ENCODE results near the gene NMNAT2.

NMNAT2 gene

DNA sequence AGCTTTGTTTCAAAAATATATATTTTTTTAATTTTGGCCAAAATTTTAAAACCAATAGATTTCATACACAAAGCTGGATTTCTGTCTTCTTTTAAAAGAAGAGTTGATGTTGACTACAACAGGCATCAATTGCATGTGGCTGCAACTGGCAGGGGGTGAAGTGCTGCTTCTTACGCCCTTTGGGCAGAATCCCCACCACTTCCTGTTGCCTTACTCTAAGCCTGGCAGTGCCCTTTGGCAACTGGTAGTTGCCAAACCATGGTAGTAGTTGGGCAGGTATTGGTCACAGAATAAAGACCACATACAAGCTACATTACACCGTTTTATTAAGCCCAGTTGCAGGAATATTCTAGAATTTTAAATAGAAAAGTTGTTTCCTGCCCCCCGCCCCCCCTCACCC is 215.1 kb downstream of the NMNAT2 start:
- TF ChIP-seq, protein P1, sequence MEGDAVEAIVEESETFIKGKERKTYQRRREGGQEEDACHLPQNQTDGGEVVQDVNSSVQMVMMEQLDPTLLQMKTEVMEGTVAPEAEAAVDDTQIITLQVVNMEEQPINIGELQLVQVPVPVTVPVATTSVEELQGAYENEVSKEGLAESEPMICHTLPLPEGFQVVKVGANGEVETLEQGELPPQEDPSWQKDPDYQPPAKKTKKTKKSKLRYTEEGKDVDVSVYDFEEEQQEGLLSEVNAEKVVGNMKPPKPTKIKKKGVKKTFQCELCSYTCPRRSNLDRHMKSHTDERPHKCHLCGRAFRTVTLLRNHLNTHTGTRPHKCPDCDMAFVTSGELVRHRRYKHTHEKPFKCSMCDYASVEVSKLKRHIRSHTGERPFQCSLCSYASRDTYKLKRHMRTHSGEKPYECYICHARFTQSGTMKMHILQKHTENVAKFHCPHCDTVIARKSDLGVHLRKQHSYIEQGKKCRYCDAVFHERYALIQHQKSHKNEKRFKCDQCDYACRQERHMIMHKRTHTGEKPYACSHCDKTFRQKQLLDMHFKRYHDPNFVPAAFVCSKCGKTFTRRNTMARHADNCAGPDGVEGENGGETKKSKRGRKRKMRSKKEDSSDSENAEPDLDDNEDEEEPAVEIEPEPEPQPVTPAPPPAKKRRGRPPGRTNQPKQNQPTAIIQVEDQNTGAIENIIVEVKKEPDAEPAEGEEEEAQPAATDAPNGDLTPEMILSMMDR (IDR thresholded peaks at IDR 0.05; ENCODE audit: extremely low read depth, missing control alignments), result no peak
- no peak for DNase-seq (ENCODE audit: low spot score)

DNA sequence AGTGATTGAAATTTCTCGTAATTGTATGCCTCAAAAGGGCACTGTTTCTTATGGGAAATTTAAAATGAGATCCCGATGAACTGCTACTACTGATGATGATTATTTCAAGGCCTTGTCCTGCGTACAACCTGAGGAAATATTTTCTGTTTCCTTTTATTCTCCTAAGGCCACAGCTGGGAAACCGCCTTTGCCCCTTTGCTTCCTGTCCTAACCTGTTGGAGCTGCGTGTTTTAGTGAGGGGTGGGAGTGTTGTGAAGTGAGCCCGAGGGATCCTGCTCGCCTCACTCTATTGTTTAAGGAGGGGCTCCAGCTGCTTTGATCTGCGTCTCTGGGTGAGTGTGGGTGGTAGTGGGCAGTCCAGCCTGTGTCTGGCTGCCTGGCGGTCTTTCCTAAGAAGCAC is 217.7 kb downstream of the NMNAT2 start:
- no peak for DNase-seq (ENCODE audit: low spot score)
- TF ChIP-seq, protein P1 (IDR thresholded peaks at IDR 0.05; ENCODE audit: extremely low read depth, missing control alignments), result no peak

DNA sequence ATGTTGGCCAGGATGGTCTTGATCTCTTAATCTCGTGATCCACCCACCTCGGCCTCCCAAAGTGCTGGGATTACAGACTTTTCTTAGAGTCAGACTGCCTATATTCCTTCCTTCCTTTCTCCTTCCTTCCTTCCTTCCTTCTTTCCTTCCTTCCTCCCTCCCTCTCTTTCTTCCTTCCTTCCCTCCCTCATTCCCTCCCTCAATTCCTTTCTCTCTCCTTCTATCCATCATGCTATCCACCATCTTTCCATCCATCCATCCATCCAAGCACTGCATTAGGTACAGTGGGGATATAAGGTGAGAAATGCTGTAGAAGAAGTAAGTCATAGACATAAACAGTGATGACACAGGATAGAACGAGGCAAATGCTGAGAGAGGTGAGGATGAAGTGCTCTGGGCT is 218.9 kb downstream of the NMNAT2 start:
- DNase-seq (ENCODE audit: low spot score), result no peak
- TF ChIP-seq, protein P1 (IDR thresholded peaks at IDR 0.05; ENCODE audit: extremely low read depth, missing control alignments), result no peak

DNA sequence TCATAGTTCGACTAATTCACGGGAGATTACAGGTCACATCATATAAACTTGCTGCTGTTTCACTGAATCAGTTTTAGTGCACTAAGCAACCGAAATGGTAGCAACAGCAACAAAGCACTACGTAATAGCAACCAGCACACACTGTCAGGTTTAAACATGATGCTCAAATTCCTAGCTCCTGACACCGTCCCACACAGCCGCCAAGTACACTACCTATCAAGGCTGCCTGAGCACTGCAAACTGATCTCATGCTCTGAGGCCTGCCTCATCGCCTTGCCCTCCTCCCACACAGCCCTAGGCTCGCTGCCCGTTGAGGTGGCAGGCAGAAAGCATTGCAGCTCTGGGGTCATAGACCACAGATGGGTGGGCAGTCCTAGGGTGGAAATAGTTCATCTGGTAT is 219.7 kb downstream of the NMNAT2 start:
- DNase-seq (ENCODE audit: low spot score), result no peak
- TF ChIP-seq, protein P1 (IDR thresholded peaks at IDR 0.05; ENCODE audit: extremely low read depth, missing control alignments), result no peak

All from GM20000 (cell line).